ENCODE measurements around the gene RELN.

- TF ChIP-seq, protein P1, sequence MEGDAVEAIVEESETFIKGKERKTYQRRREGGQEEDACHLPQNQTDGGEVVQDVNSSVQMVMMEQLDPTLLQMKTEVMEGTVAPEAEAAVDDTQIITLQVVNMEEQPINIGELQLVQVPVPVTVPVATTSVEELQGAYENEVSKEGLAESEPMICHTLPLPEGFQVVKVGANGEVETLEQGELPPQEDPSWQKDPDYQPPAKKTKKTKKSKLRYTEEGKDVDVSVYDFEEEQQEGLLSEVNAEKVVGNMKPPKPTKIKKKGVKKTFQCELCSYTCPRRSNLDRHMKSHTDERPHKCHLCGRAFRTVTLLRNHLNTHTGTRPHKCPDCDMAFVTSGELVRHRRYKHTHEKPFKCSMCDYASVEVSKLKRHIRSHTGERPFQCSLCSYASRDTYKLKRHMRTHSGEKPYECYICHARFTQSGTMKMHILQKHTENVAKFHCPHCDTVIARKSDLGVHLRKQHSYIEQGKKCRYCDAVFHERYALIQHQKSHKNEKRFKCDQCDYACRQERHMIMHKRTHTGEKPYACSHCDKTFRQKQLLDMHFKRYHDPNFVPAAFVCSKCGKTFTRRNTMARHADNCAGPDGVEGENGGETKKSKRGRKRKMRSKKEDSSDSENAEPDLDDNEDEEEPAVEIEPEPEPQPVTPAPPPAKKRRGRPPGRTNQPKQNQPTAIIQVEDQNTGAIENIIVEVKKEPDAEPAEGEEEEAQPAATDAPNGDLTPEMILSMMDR (conservative IDR thresholded peaks at IDR 0.05; ENCODE audit: low read depth, low read length), result no peak
- no peak for TF ChIP-seq EZH2phosphoT487 (IDR thresholded peaks at IDR 0.05; ENCODE audit: borderline replicate concordance, low read length)
Measured at GRCh38 chr7:103784646-103785286, 204.7 kb downstream of the RELN start.
